SJCRH30 (cell line): Measurements from ENCODE around the gene WRAP53. TPM values are rescaled to one million over a fixed set of nuclear protein-coding genes. Genes with fewer than 3 reads are reported as not detected.
A peak's percentile ranks its signal among the peaks of the same experiment; 100 is the strongest.

Source experiments
- DNase-seq, 2 experiments: peaks; one replicate each; pipeline ENCODE4 v3.0.0-alpha.2; 2015 to 2020
- H3K27ac ChIP-seq: fragments of 250-450 bp; sonication (Bioruptor Pico); 2 replicates; pipeline ENCODE4 v1.5.1; 2020; ENCODE audit warnings: mild to moderate bottlenecking, moderate library complexity
- H3K27me3 ChIP-seq: fragments of 250-450 bp; sonication (Bioruptor Pico); 2 replicates; pipeline ENCODE4 v1.5.1; 2020; ENCODE audit warnings: mild to moderate bottlenecking, moderate library complexity
- H3K36me3 ChIP-seq: fragments of 250-450 bp; sonication (Bioruptor Pico); 2 replicates; pipeline ENCODE4 v1.5.1; 2020; ENCODE audit warnings: mild to moderate bottlenecking, moderate library complexity
- H3K4me1 ChIP-seq: fragments of 250-450 bp; sonication (Bioruptor Pico); 2 replicates; pipeline ENCODE4 v1.5.1; 2020; ENCODE audit warnings: mild to moderate bottlenecking, moderate library complexity
- H3K4me3 ChIP-seq: fragments of 250-450 bp; sonication (Bioruptor Pico); 2 replicates; pipeline ENCODE4 v1.5.1; 2020; ENCODE audit warnings: mild to moderate bottlenecking, moderate library complexity
- H3K9me3 ChIP-seq: fragments of 250-450 bp; sonication (Bioruptor Pico); replicated peaks from 2 replicates; pipeline ENCODE4 v1.5.1; 2020; ENCODE audit warnings: mild to moderate bottlenecking, moderate library complexity
- total RNA-seq: library from RNA; depleted of rRNA; stranded (reverse); fragments of >200 nt; shearing (Covaris generic); gene quantifications from 2 replicates; pipeline ENCODE4 v1.2.3, GENCODE V29; 2014

Gene WRAP53
- total RNA-seq, 1 experiment from 2014 or later = 15.6 TPM

- 0 out of 2 replicates have a peak, but pooled peaks cover 3% of the 10 kb centered on the region for H3K27me3 ChIP-seq
These were observed 22.9 kb downstream of the WRAP53 start for GRCh38 chr17:7711051-7711755.

GRCh38 chr17:7712111-7712771 lies 24.0 kb downstream of the WRAP53 start:
- Histone ChIP-seq H3K36me3 (no peaks in the 10 kb centered on the region), H3K4me3 (no peak overlapping the region), H3K27me3 (0 out of 2 replicates have a peak, but pooled peaks cover 3% of the 10 kb centered on the region), H3K4me1 (no peaks in the 10 kb centered on the region), H3K27ac (no peak overlapping the region), H3K9me3 (no peaks in the 10 kb centered on the region)
- DNase-seq = no peak

More at GRCh38 chr17:7711051-7711755, 22.9 kb downstream of the WRAP53 start:
- Histone ChIP-seq H3K4me1 (no peaks in the 10 kb centered on the region), H3K36me3 (no peaks in the 10 kb centered on the region), H3K9me3 (no peaks in the 10 kb centered on the region), H3K4me3 (no peak overlapping the region), H3K27ac (no peak overlapping the region)
- no peak for DNase-seq

GRCh38 chr17:7713782-7714181 lies 25.5 kb downstream of the WRAP53 start:
- H3K27me3 ChIP-seq = 0 out of 2 replicates have a peak, but pooled peaks cover 3% of the 10 kb centered on the region
- H3K36me3 ChIP-seq = no peaks in the 10 kb centered on the region
- DNase-seq = peak in 1 of 2 experiments; percentile 22
- 0 out of 2 replicates have a peak, but pooled peaks cover 3% of the 10 kb centered on the region for H3K4me1 ChIP-seq
- H3K4me3 ChIP-seq = no peak overlapping the region
- no peaks in the 10 kb centered on the region for H3K9me3 ChIP-seq
- no peak overlapping the region for H3K27ac ChIP-seq

GRCh38 chr17:7714721-7715594 lies 26.7 kb downstream of the WRAP53 start:
- H3K4me3 ChIP-seq = no peak overlapping the region
- no peaks in the 10 kb centered on the region for H3K36me3 ChIP-seq
- H3K27me3 ChIP-seq = 0 out of 2 replicates have a peak, but pooled peaks cover 3% of the 10 kb centered on the region
- no peaks in the 10 kb centered on the region for H3K9me3 ChIP-seq
- no peak for DNase-seq
- no peak overlapping the region for H3K27ac ChIP-seq
- 0 out of 2 replicates have a peak, but pooled peaks cover 3% of the 10 kb centered on the region for H3K4me1 ChIP-seq

- Histone ChIP-seq H3K4me3 (peak overlapping the region; percentile 70), H3K9me3 (no peaks in the 10 kb centered on the region), H3K27me3 (0 out of 2 replicates have a peak, but pooled peaks cover 3% of the 10 kb centered on the region), H3K4me1 (0 out of 2 replicates have a peak, but pooled peaks cover 3% of the 10 kb centered on the region), H3K36me3 (no peaks in the 10 kb centered on the region), H3K27ac (no peak overlapping the region)
- no peak for DNase-seq
These were observed 27.9 kb downstream of the WRAP53 start for GRCh38 chr17:7715936-7716886.

- peak; percentile 89 to 92 for DNase-seq
- Histone ChIP-seq H3K36me3 (no peaks in the 10 kb centered on the region), H3K9me3 (no peaks in the 10 kb centered on the region), H3K4me3 (peak within 1 kb of the TSS; percentile 70), H3K27me3 (0 out of 2 replicates have a peak, but pooled peaks cover 3% of the 10 kb centered on the region), H3K4me1 (0 out of 2 replicates have a peak, but pooled peaks cover 3% of the 10 kb centered on the region), H3K27ac (peak within 1 kb of the TSS; percentile 33; the same call in 1 of the 2 replicates)
These were observed 28.9 kb downstream of the WRAP53 start, which contains the start of gene DNAH2 for GRCh38 chr17:7716901-7717755. DNAH2 (plus strand) TSS chr17:7717744; CDS start chr17:7719735, 1,991 bp downstream.

GRCh38 chr17:7717756-7718350 lies 29.6 kb downstream of the WRAP53 start:
- H3K9me3 ChIP-seq = no peaks in the 10 kb centered on the region
- peak overlapping the region; percentile 70 for H3K4me3 ChIP-seq
- H3K27ac ChIP-seq = no peak overlapping the region
- DNase-seq = no peak
- H3K4me1 ChIP-seq = 0 out of 2 replicates have a peak, but pooled peaks cover 3% of the 10 kb centered on the region
- H3K27me3 ChIP-seq = 0 out of 2 replicates have a peak, but pooled peaks cover 3% of the 10 kb centered on the region
- no peaks in the 10 kb centered on the region for H3K36me3 ChIP-seq

GRCh38 chr17:7719661-7720060 lies 31.4 kb downstream of the WRAP53 start:
- DNase-seq = no peak
- Histone ChIP-seq H3K27me3 (0 out of 2 replicates have a peak, but pooled peaks cover 3% of the 10 kb centered on the region), H3K9me3 (no peaks in the 10 kb centered on the region), H3K36me3 (no peaks in the 10 kb centered on the region), H3K4me3 (no peak overlapping the region), H3K4me1 (0 out of 2 replicates have a peak, but pooled peaks cover 3% of the 10 kb centered on the region), H3K27ac (no peak overlapping the region)

- Histone ChIP-seq H3K27me3 (0 out of 2 replicates have a peak, but pooled peaks cover 3% of the 10 kb centered on the region), H3K9me3 (no peaks in the 10 kb centered on the region), H3K4me1 (0 out of 2 replicates have a peak, but pooled peaks cover 3% of the 10 kb centered on the region), H3K27ac (no peak overlapping the region), H3K4me3 (no peak overlapping the region), H3K36me3 (no peaks in the 10 kb centered on the region)
- peak; percentile 27 to 38 for DNase-seq
These were observed 31.8 kb downstream of the WRAP53 start for GRCh38 chr17:7720125-7720524.

GRCh38 chr17:7721612-7722011 lies 33.3 kb downstream of the WRAP53 start:
- no peaks in the 10 kb centered on the region for H3K9me3 ChIP-seq
- no peaks in the 10 kb centered on the region for H3K27me3 ChIP-seq
- no peak overlapping the region for H3K27ac ChIP-seq
- no peaks in the 10 kb centered on the region for H3K36me3 ChIP-seq
- H3K4me3 ChIP-seq = no peak overlapping the region
- DNase-seq = no peak
- 0 out of 2 replicates have a peak, but pooled peaks cover 3% of the 10 kb centered on the region for H3K4me1 ChIP-seq

- H3K27ac ChIP-seq = no peak overlapping the region
- no peaks in the 10 kb centered on the region for H3K9me3 ChIP-seq
- no peak for DNase-seq
- no peak overlapping the region for H3K4me3 ChIP-seq
- H3K36me3 ChIP-seq = no peaks in the 10 kb centered on the region
- no peaks in the 10 kb centered on the region for H3K4me1 ChIP-seq
- no peaks in the 10 kb centered on the region for H3K27me3 ChIP-seq
These were observed 39.6 kb downstream of the WRAP53 start for GRCh38 chr17:7727886-7728285.

- no peak for DNase-seq
- H3K4me1 ChIP-seq = no peaks in the 10 kb centered on the region
- H3K27ac ChIP-seq = no peak overlapping the region
- no peaks in the 10 kb centered on the region for H3K27me3 ChIP-seq
- H3K4me3 ChIP-seq = no peak overlapping the region
- no peaks in the 10 kb centered on the region for H3K9me3 ChIP-seq
- no peaks in the 10 kb centered on the region for H3K36me3 ChIP-seq
These were observed 41.5 kb downstream of the WRAP53 start for GRCh38 chr17:7729816-7730215.
